ENCODE results near the gene IL17RE. TPM values are rescaled to one million over a fixed set of nuclear protein-coding genes. Genes with fewer than 3 reads are reported as not detected.
"Not testable (repeated sequence)": the region's sequence is repeated elsewhere in the genome, so short reads cannot be mapped to it uniquely, and the experiment has no call there.

The IL17RE gene
- total RNA-seq, 1 donor = 3.1 TPM

- no peak for DNase-seq (ENCODE audit: low read depth)
- H3K4me3 ChIP-seq (ENCODE audit: low read depth, low read length) = no peak overlapping the region
- no peak for TF ChIP-seq CTCF (IDR thresholded peaks at IDR 0.05; ENCODE audit: insufficient read depth, low read length)
Observed at GRCh38 chr3:9899289-9899791, 3.3 kb upstream of the IL17RE start.

DNA sequence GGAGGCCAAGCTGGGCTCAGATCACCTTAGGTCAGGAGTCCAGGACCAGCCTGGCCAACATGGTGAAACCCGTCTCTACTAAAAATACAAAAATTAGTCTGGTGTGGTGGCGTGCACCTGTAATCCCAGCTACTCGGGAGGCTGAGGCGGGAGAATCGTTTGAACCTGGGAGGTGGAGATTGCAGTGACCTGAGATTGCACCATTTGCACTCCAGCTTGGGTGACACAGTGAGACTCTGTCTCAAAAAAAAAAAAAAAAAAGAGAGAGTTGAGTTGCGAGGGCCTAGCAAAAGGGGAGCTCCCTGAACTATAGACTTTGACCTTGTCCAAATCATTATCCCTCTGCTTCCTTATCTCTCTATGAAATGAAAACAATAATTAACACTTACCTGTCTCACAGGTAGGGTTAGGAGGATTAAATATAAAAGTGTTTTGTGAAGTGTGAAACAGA, 1.7 kb upstream of the IL17RE start:
- H3K4me3 ChIP-seq (ENCODE audit: low read depth, low read length); DNase-seq (ENCODE audit: low read depth): not testable (repeated sequence)

GRCh38 chr3:9901967-9902366, 681 bp upstream of the IL17RE start:
- no peak overlapping the region for H3K4me3 ChIP-seq (ENCODE audit: low read depth, low read length)
- no peak for DNase-seq (ENCODE audit: low read depth)
- TF ChIP-seq CTCF (IDR thresholded peaks at IDR 0.05; ENCODE audit: insufficient read depth, low read length) = no peak

DNA sequence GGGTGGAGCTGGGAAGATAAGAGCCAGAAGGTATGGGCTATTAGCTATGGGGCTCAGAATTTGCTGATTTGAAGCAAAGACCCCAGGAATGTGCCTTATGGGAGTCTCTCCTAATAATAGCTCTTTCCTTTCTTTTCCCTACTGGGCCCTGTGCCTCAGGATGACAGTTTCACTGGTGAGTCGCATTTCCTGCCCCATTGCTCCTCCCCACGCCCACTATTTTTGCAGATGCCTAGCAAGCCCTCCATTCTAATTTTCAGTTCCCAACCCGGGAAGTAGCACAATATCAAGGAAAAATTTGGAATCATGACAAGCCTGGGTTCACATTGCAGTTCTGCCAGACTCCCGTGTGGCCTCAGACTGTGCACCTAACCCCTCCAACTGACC, 583 bp downstream of the IL17RE start:
- H3K4me3 ChIP-seq (ENCODE audit: low read depth, low read length) = no peak overlapping the region
- DNase-seq (ENCODE audit: low read depth) = peak; percentile 48
- no peak for TF ChIP-seq CTCF (IDR thresholded peaks at IDR 0.05; ENCODE audit: insufficient read depth, low read length)

GRCh38 chr3:9903904-9904303, 1.3 kb downstream of the IL17RE start:
- no peak overlapping the region for H3K4me3 ChIP-seq (ENCODE audit: low read depth, low read length)
- no peak for DNase-seq (ENCODE audit: low read depth)
- no peak for TF ChIP-seq CTCF (IDR thresholded peaks at IDR 0.05; ENCODE audit: insufficient read depth, low read length)

DNA sequence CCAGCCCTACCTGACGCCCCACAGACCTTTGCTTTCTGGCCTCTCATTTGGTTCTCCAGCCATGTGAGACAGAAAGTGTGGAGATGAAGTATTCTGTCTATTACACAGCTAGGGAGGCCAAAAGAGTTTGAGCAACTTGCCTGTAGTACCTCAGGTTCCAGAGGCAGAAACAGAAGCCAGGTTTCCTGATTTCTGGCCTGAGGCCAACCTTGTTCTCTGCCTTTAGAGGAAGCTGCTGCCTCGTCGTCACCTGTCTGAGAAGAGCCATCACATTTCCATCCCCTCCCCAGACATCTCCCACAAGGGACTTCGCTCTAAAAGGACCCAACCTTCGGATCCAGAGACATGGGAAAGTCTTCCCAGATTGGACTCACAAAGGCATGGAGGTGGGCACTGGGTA, 3.8 kb downstream of the IL17RE start:
- H3K4me3 ChIP-seq (ENCODE audit: low read depth, low read length) = no peak overlapping the region
- no peak for TF ChIP-seq CTCF (IDR thresholded peaks at IDR 0.05; ENCODE audit: insufficient read depth, low read length)
- no peak for DNase-seq (ENCODE audit: low read depth)

- TF ChIP-seq CTCF (IDR thresholded peaks at IDR 0.05; ENCODE audit: insufficient read depth, low read length) = no peak
- no peak for DNase-seq (ENCODE audit: low read depth)
- H3K4me3 ChIP-seq (ENCODE audit: low read depth, low read length) = no peak overlapping the region
Observed at GRCh38 chr3:9908286-9908685, 5.6 kb downstream of the IL17RE start.
